ENCODE data around the gene SUSD6. TPM values are rescaled to one million over a fixed set of nuclear protein-coding genes. Genes with fewer than 3 reads are reported as not detected.
A peak's percentile ranks its signal among the peaks of the same experiment; 100 is the strongest.

SUSD6 gene
- total RNA-seq, 2 experiments from 2014 or later = 23.1 to 43.6 TPM

DNA sequence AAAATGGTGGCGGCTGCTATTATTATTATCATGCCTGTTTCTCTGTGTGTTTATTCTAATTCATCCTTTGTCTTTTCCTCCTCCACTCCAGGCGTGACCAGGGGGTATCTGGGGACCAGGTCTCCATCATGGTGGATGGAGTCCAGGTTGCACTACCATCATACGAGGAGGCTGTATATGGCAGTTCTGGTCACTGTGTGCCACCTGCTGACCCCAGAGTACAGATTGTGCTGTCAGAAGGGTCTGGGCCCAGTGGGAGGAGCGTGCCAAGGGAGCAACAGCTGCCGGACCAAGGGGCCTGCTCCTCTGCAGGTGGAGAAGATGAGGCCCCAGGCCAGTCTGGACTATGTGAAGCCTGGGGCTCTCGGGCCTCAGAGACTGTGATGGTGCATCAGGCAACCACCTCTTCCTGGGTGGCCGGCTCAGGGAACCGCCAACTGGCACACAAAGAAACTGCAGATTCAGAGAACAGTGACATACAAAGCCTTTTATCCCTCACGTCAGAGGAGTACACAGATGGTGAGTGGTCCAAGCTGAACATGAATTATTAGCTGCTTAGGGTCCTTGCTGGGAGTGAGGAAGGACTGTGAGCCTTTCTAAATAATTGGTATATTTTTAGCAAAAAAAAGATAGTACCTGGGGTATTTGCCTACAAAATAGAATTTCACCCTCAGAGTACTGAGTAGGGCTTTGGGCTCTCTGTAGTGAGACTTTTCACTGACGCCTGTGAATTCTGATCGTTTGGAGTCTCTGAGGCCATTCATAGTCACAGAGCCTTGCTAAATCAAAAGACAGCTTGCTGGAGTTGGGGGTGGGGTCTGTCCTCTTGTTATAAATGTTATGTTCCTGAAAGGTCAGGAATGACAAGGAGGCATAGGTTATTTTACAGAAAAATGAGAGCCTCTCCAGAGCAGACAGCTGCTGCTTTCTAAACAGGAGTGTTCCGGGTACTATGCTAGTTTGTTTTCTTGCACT is 97.5 kb downstream of the SUSD6 start:
- peaks cover 98% of the 10 kb centered on the region for H3K36me3 ChIP-seq (ENCODE audit: insufficient read depth, low read length)
- TF ChIP-seq EZH2phosphoT487 (IDR thresholded peaks at IDR 0.05; ENCODE audit: borderline replicate concordance, low read depth, low read length) = no peak
- TF ChIP-seq, protein P1, sequence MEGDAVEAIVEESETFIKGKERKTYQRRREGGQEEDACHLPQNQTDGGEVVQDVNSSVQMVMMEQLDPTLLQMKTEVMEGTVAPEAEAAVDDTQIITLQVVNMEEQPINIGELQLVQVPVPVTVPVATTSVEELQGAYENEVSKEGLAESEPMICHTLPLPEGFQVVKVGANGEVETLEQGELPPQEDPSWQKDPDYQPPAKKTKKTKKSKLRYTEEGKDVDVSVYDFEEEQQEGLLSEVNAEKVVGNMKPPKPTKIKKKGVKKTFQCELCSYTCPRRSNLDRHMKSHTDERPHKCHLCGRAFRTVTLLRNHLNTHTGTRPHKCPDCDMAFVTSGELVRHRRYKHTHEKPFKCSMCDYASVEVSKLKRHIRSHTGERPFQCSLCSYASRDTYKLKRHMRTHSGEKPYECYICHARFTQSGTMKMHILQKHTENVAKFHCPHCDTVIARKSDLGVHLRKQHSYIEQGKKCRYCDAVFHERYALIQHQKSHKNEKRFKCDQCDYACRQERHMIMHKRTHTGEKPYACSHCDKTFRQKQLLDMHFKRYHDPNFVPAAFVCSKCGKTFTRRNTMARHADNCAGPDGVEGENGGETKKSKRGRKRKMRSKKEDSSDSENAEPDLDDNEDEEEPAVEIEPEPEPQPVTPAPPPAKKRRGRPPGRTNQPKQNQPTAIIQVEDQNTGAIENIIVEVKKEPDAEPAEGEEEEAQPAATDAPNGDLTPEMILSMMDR (conservative IDR thresholded peaks at IDR 0.05; ENCODE audit: low read length) = peak; percentile 76
- intact Hi-C loops (cut with micrococcal nuclease; ENCODE audit: unreplicated experiment) = loop anchor here (2.0 to 5.0 kb wide), 3 partner anchors 37 to 106 kb away; no protein-coding TSS in a partner anchor

GRCh38 chr14:69710378-69710777 is 99.0 kb downstream of the SUSD6 start:
- BruUV-seq (replicated peaks) = no TSS peak
- Histone ChIP-seq H3K4me2 (ENCODE audit: low read length) (no peak overlapping the region), H3K36me3 (ENCODE audit: insufficient read depth, low read length) (peaks cover 96% of the 10 kb centered on the region), H3K9me3 (ENCODE audit: low read length) (no peaks in the 10 kb centered on the region), H2AFZ (ENCODE audit: low read length) (no peak overlapping the region), H3K4me3 (ENCODE audit: low read depth, low read length, poor library complexity, severe bottlenecking) (no peak overlapping the region), H3K4me1 (ENCODE audit: insufficient read depth, low read length, poor library complexity, severe bottlenecking) (peaks cover 41% of the 10 kb centered on the region), H3K9me2 (ENCODE audit: insufficient read depth, low read length) (no peaks in the 10 kb centered on the region), H4K20me1 (ENCODE audit: insufficient read depth, low read length) (peaks cover 20% of the 10 kb centered on the region), H3K27ac (ENCODE audit: low read depth, low read length, poor library complexity, severe bottlenecking) (no peak overlapping the region), H3K79me2 (ENCODE audit: insufficient read depth, low read depth, low read length) (peaks cover 40% of the 10 kb centered on the region; the same call in 1 of the 2 replicates)
- no peak for DNase-seq (ENCODE audit: low spot score)
- intact Hi-C loops (cut with micrococcal nuclease; ENCODE audit: unreplicated experiment) = no loop called here
- ChIA-PET POLR2A (interaction anchor here (0.6 to 1.9 kb wide), 3 partner anchors 9 to 106 kb away, joined by 3 to 4 read pairs (median 3); no protein-coding TSS in a partner anchor), CTCF (ENCODE audit: unreplicated experiment) (no interaction called here)
- TF ChIP-seq, protein P1 (conservative IDR thresholded peaks at IDR 0.05; ENCODE audit: low read length) = no peak
- no peak for TF ChIP-seq EZH2phosphoT487 (IDR thresholded peaks at IDR 0.05; ENCODE audit: borderline replicate concordance, low read depth, low read length)

More for the DNA sequence above, 97.5 kb downstream of the SUSD6 start:
- DNase-seq (ENCODE audit: low spot score) = peak; percentile 71
- peak overlapping the region; percentile 35 for H3K4me2 ChIP-seq (ENCODE audit: low read length)
- H3K9me2 ChIP-seq (ENCODE audit: insufficient read depth, low read length) = no peaks in the 10 kb centered on the region
- no peak overlapping the region for H2AFZ ChIP-seq (ENCODE audit: low read length)
- H3K27ac ChIP-seq (ENCODE audit: low read depth, low read length, poor library complexity, severe bottlenecking) = peak overlapping the region; percentile 15
- H3K4me3 ChIP-seq (ENCODE audit: low read depth, low read length, poor library complexity, severe bottlenecking) = no peak overlapping the region
- peaks cover 48% of the 10 kb centered on the region; the same call in 1 of the 2 replicates for H3K79me2 ChIP-seq (ENCODE audit: insufficient read depth, low read depth, low read length)
- ChIA-PET POLR2A (interaction anchor here (0.7 to 1.4 kb wide), 4 partner anchors 9 to 79 kb away, joined by 3 to 5 read pairs (median 3); no protein-coding TSS in a partner anchor), CTCF (ENCODE audit: unreplicated experiment) (interaction anchor here (0.6 to 1.1 kb wide), 2 partner anchors 55 to 97 kb away, joined by 4 to 6 read pairs; partner anchors contain the start of gene SUSD6)
- H3K9me3 ChIP-seq (ENCODE audit: low read length) = no peaks in the 10 kb centered on the region
- peaks cover 49% of the 10 kb centered on the region for H3K4me1 ChIP-seq (ENCODE audit: insufficient read depth, low read length, poor library complexity, severe bottlenecking)
- BruUV-seq (replicated peaks) = no TSS peak
- H4K20me1 ChIP-seq (ENCODE audit: insufficient read depth, low read length) = peaks cover 20% of the 10 kb centered on the region
